ENCODE data around the gene TYMP.
A peak's percentile ranks its signal among the peaks of the same experiment; 100 is the strongest.

The TYMP gene

DNA sequence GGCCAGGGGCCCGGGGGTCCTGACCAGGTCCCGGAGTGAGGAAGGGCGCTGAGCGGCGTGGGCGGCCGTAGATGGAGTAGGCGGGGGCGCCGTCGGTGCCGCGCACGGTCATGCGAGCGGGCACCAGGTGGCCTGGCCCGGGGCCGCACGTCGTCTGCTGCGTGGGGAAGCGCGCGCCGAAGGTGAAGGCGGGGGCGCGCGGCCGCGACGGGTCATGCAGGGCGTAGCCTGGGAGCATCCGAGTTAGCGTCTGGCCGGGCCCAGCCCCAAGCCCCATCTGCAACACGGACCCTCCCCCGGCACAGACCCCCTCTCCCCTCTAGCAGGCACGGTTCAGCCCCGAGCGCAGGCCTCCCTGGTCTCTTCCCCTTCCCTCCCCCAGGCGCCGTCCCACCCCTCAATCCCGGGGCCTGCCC lies 1.7 kb upstream of the TYMP start:
- Histone ChIP-seq H3K9me3 (ENCODE audit: control insufficient read depth, insufficient read depth, low read length) (no peaks in the 10 kb centered on the region), H3K36me3 (ENCODE audit: control insufficient read depth, insufficient read depth, low read length) (no peaks in the 10 kb centered on the region), H3K4me3 (ENCODE audit: low read depth, low read length) (peak overlapping the region; percentile 59), H3K9ac (ENCODE audit: low read depth, low read length) (no peak overlapping the region), H3K27me3 (ENCODE audit: control insufficient read depth, insufficient read depth, low read length) (peaks cover 64% of the 10 kb centered on the region), H3K4me1 (ENCODE audit: control insufficient read depth, insufficient read depth, low read length) (no peaks in the 10 kb centered on the region)

DNA sequence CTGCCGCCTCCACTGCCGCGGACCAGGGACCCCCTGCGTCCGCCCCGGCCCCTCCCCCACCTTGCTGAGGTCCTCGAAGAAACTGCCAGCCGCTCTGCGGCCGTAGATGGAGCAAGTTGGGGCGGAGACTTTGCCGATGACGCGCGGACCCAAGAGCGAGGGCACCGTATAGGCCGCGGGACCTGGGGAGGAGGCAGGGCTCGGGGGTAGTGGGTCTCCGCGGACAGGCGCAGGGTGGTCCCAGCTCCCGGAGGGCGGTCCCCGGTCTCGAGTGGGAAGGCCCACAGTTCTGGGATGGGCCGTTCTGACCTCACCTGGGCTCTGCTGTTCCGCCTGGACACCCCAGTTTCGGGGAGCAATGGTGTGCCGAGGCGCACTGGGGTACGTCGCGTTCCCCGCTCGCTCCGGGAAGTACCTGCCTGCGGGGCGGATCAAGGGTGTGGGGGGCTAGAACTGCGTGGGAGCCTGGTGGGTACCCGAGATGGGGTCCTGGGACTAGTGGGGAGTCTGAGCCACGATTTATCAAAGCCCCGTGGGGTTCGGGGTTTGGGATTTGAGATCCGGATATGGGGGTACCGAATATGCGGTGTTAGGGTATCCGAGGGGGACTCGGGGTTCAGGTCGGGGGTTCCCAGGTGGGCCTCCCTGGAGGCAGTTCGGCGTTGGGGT lies 1.2 kb upstream of the TYMP start:
- Histone ChIP-seq H3K9ac (ENCODE audit: low read depth, low read length) (no peak overlapping the region), H3K9me3 (ENCODE audit: control insufficient read depth, insufficient read depth, low read length) (no peaks in the 10 kb centered on the region), H3K27me3 (ENCODE audit: control insufficient read depth, insufficient read depth, low read length) (peaks cover 64% of the 10 kb centered on the region), H3K4me1 (ENCODE audit: control insufficient read depth, insufficient read depth, low read length) (no peaks in the 10 kb centered on the region), H3K36me3 (ENCODE audit: control insufficient read depth, insufficient read depth, low read length) (no peaks in the 10 kb centered on the region), H3K4me3 (ENCODE audit: low read depth, low read length) (peak overlapping the region; percentile 59)

DNA sequence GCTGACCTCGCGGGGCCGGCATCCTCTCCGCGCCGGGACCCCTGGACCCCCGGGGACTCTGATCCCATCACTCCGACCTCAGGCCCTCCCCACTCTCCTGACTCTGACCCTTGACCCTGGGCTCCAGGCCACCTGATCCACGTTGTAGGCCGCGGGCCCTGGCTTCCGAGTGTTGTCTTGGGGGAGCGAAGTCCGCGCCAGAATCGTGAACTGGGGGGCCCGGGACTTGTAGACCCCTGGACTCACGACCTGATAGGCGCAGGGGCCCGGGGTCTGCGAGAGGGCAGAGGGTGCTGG lies 716 bp upstream of the TYMP start:
- H3K9ac ChIP-seq (ENCODE audit: low read depth, low read length), result no peak overlapping the region
- H3K9me3 ChIP-seq (ENCODE audit: control insufficient read depth, insufficient read depth, low read length), result no peaks in the 10 kb centered on the region
- no peaks in the 10 kb centered on the region for H3K36me3 ChIP-seq (ENCODE audit: control insufficient read depth, insufficient read depth, low read length)
- peak overlapping the region; percentile 59 for H3K4me3 ChIP-seq (ENCODE audit: low read depth, low read length)
- no peaks in the 10 kb centered on the region for H3K4me1 ChIP-seq (ENCODE audit: control insufficient read depth, insufficient read depth, low read length)
- H3K27me3 ChIP-seq (ENCODE audit: control insufficient read depth, insufficient read depth, low read length), result peaks cover 64% of the 10 kb centered on the region

DNA sequence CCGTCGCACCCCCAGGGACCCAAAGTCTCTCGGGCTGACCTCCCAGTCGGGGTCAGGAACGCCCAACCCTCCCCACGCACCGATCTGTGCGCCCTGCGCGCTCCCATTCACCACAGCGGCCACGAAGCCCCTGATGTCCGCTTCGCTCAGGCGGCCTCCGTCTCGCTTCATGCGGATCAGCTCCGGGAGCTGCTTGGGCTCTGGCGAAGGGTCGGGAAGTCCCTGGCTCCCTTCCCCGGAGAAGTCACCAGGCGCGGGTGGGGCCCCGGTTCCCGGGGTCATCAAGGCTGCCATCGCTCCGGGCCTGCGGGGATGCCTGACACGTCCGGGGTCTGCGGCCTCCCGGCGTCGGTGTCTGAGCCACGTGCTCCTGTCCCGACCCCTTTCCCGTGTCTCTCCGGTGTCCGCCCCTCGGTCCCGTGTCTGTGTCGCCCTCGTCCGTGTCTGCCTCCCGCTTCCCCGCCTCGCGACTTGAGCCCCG lies 356 bp downstream of the TYMP start:
- Histone ChIP-seq H3K4me1 (ENCODE audit: control insufficient read depth, insufficient read depth, low read length) (no peaks in the 10 kb centered on the region), H3K4me3 (ENCODE audit: low read depth, low read length) (peak overlapping the region; percentile 59), H3K27me3 (ENCODE audit: control insufficient read depth, insufficient read depth, low read length) (peaks cover 64% of the 10 kb centered on the region), H3K9me3 (ENCODE audit: control insufficient read depth, insufficient read depth, low read length) (no peaks in the 10 kb centered on the region), H3K36me3 (ENCODE audit: control insufficient read depth, insufficient read depth, low read length) (no peaks in the 10 kb centered on the region), H3K9ac (ENCODE audit: low read depth, low read length) (no peak overlapping the region)

DNA sequence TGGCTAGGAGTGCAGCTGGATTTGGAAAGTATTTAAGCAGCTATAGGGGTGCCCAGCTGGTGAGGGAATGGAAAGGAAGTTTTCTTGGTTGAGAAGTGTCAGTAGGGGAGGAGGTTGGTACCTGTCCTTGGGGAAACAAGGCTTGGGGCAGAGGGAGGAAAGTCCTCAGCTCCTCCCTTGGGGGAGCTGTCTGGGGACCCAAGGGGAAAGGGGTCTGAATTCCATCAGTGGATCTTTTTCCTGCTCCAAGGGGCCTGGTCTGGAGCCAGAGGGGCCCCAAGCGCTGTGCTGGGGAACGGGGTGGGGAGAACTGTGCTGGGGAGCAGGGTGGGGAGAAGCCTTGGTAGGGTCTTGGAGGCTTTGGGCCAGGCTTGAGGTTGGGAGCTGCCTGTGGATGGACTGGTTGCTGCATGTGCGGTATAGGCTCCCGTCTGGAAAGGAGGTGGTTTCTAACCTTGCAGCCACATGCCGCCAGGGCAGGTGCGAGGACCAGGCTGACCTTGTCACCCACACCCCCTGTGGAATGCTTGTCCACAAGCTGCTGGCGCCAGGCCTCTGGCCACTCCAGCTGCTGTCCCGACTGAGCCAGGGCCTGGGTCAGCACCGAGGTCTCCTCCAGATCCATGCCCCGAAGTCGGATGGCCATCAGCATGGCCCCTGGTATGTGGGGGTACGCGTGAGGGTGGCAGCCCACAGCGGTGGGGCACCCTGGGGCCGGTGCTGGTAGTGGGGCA lies 963 bp downstream of the TYMP start:
- Histone ChIP-seq H3K9ac (ENCODE audit: low read depth, low read length) (no peak overlapping the region), H3K27me3 (ENCODE audit: control insufficient read depth, insufficient read depth, low read length) (peaks cover 61% of the 10 kb centered on the region), H3K9me3 (ENCODE audit: control insufficient read depth, insufficient read depth, low read length) (no peaks in the 10 kb centered on the region), H3K4me3 (ENCODE audit: low read depth, low read length) (no peak overlapping the region), H3K36me3 (ENCODE audit: control insufficient read depth, insufficient read depth, low read length) (peaks cover under 1% of the 10 kb centered on the region), H3K4me1 (ENCODE audit: control insufficient read depth, insufficient read depth, low read length) (no peaks in the 10 kb centered on the region)

DNA sequence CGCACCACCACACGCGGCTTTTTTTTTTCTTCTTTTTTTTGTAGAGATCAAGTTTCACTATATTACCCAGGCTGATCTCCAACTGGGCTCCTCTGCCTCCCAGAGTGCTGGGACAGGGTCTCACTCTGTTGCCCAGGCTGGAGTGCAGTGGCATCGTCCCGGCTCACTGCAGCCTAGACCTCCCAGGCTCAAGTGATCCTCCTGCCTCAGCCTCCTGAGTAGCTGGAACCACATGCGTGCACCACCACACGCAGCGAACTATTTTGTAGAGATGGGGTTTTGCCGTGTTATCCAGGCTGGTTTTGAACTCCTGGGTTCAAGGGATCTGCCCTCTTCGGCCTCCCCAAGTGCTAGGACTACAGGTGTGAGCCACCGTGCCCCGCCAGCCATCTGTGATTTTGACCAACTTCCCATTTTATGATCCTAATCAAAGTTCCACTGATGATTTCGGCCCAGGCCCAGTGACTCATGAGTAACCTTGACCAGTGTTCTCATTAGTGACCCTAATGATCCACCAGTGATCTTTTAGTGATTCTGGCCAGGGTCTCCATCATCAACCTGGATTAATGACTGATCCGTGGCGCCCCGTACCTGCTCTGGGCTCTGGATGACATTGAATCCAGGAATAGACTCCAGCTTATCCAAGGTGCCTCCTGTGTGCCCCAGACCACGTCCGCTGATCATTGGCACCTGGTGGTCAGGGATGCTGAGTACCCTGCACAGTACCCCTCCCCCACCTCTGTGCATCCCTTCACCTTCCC lies 1.7 kb downstream of the TYMP start:
- Histone ChIP-seq H3K4me3 (ENCODE audit: low read depth, low read length) (no peak overlapping the region), H3K9ac (ENCODE audit: low read depth, low read length) (no peak overlapping the region), H3K9me3 (ENCODE audit: control insufficient read depth, insufficient read depth, low read length) (no peaks in the 10 kb centered on the region), H3K36me3 (ENCODE audit: control insufficient read depth, insufficient read depth, low read length) (peaks cover 7% of the 10 kb centered on the region), H3K27me3 (ENCODE audit: control insufficient read depth, insufficient read depth, low read length) (peaks cover 55% of the 10 kb centered on the region), H3K4me1 (ENCODE audit: control insufficient read depth, insufficient read depth, low read length) (no peaks in the 10 kb centered on the region)

DNA sequence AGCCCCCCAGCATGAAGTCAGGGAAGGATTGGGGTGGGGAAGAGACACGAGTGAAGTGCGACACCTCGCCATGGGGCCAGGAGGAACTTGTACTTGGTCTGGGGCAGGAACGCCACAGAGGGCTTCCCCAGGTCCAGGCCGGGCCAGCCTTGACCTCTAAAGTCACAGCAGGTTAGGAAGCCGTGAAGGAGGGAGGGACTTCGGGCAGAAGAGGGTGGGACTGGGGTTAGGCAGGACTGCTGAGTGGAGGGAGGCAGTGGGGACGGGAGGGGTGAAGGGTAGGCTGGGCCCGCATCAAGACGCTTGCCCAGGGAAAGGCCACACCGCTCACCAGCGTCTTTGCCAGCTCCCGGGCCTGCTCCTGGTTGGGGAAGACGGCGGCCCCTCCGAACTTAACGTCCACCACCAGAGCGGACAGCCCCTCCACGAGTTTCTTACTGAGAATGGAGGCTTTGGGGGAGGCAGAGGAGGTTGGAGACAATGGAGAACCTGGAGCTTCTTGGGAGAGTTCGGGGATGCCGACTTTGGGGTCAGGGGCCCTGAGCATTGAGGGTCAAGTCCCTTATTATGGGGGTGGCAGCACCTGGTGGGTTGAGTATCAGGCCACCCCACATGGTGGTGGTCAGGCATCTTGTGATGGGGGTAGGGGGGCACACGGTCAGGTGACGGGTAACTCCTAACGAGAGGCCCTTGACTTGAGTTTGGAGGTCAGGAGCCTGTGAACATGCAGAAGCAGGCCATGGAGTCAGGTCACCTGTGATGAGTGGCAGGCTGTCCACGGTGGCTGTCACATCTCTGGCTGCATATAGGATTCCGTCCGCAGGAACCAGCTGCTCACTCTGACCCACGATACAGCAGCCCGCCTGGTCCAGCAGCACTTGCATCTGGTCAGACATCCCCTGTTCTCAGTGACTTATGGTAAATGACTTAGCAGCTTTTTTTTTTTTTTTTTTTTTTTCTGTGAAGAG lies 2.7 kb downstream of the TYMP start:
- Histone ChIP-seq H3K27me3 (ENCODE audit: control insufficient read depth, insufficient read depth, low read length) (peaks cover 46% of the 10 kb centered on the region), H3K36me3 (ENCODE audit: control insufficient read depth, insufficient read depth, low read length) (peaks cover 10% of the 10 kb centered on the region), H3K9me3 (ENCODE audit: control insufficient read depth, insufficient read depth, low read length) (no peaks in the 10 kb centered on the region), H3K4me1 (ENCODE audit: control insufficient read depth, insufficient read depth, low read length) (no peaks in the 10 kb centered on the region), H3K9ac (ENCODE audit: low read depth, low read length) (no peak overlapping the region), H3K4me3 (ENCODE audit: low read depth, low read length) (peak overlapping the region; percentile 76)

DNA sequence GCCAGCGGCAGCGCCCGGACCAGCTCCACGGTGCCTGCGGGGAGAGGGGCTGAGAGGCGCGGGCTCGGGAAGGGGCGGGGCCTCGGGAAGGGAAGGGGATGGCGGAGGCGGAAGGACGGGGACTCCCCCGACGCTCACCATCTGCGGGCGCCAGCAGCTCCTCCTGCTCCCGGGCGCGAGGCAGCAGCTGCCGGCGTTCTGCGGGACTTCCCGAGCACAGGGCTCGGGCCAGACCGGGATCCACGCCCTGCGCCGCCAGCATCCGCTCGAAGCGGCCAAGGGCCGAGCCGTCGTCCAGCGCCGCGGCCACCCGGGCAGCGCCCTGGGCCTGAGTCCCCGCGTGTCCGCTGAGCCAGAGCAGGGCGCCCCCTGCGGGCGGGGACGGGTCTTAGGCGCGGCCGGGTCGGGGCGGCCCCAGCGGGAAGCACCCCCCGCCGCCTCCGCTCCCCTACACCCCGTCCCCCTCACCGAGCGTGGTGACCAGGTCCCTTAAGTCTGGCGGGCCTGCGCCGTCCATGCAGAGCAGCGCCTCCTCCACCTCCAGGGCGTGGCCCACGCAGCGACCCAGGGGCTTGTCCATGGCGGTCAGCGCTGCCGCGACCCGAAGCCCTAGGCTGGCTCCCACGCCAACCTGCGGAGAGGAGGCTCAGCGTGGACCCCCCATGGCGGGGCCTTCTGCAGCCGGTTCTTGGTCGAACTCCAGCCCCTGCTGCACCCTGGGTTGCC lies 3.5 kb downstream of the TYMP start:
- Histone ChIP-seq H3K36me3 (ENCODE audit: control insufficient read depth, insufficient read depth, low read length) (peaks cover 16% of the 10 kb centered on the region), H3K9me3 (ENCODE audit: control insufficient read depth, insufficient read depth, low read length) (no peaks in the 10 kb centered on the region), H3K27me3 (ENCODE audit: control insufficient read depth, insufficient read depth, low read length) (peaks cover 42% of the 10 kb centered on the region), H3K4me3 (ENCODE audit: low read depth, low read length) (peak overlapping the region; percentile 76), H3K4me1 (ENCODE audit: control insufficient read depth, insufficient read depth, low read length) (no peaks in the 10 kb centered on the region), H3K9ac (ENCODE audit: low read depth, low read length) (peak overlapping the region; percentile 37)

DNA sequence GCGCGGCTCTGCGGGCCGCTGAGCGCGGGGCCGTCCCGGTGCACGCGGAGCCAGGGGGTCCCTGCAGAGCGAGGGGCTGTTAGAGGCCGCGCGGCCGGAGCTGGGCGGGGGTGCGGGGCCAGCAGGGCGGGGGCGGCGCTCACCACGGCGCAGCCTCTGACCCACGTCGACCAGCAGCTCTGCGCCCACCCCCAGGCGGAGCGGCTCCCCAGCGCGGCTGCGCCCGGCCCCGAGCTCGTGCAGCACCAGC lies 4.0 kb downstream of the TYMP start:
- Histone ChIP-seq H3K9me3 (ENCODE audit: control insufficient read depth, insufficient read depth, low read length) (no peaks in the 10 kb centered on the region), H3K9ac (ENCODE audit: low read depth, low read length) (peak overlapping the region; percentile 37), H3K27me3 (ENCODE audit: control insufficient read depth, insufficient read depth, low read length) (peaks cover 37% of the 10 kb centered on the region), H3K4me1 (ENCODE audit: control insufficient read depth, insufficient read depth, low read length) (no peaks in the 10 kb centered on the region), H3K4me3 (ENCODE audit: low read depth, low read length) (peak overlapping the region; percentile 76), H3K36me3 (ENCODE audit: control insufficient read depth, insufficient read depth, low read length) (peaks cover 21% of the 10 kb centered on the region)

DNA sequence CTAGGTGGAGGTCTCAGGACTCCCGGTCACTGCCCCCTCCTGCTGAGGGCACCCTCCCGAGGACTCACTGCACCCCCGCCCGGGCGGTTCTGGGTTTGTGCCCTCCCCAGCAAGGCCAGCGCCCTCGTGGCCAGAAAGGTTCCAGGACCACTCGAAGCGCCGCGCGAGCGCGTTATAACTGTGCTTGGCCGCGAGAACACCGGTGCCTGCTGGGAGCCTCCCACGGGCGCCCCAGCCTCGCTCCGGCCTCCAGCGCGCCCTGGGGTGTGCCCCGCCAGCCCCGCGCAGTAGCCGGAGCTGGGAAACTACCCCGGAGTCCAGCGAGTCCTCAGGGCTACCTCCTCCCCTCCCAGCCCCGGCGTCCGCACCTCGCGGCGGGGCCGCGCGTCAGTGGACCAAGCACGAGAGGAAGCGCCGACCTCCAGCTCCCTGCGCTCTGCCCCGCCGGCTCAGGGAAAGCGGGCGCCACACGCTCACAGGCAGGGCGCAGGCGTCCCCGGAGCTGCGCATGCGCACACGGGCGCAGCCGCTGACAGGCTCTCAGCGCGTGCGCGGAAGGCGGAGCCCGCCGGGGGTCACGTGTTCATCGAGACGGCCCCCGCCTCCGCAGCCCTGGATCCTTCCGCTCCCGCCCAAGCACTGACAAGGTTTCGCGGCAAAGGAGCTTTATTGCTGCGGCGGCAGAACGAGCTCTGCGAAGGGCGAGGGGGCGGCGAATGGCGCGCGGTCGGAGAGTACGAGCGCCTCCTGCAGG lies 4.5 kb downstream of the TYMP start, which contains the start of gene SCO2:
Gene SCO2, minus strand, starts transcription at position 495 of the 754 bp plus-strand sequence. CDS start 1,187 bp downstream, outside the sequence.
- H3K27me3 ChIP-seq (ENCODE audit: control insufficient read depth, insufficient read depth, low read length), result peaks cover 34% of the 10 kb centered on the region
- peaks cover 22% of the 10 kb centered on the region for H3K36me3 ChIP-seq (ENCODE audit: control insufficient read depth, insufficient read depth, low read length)
- peak within 1 kb of the TSS; percentile 76 for H3K4me3 ChIP-seq (ENCODE audit: low read depth, low read length)
- no peaks in the 10 kb centered on the region for H3K9me3 ChIP-seq (ENCODE audit: control insufficient read depth, insufficient read depth, low read length)
- H3K4me1 ChIP-seq (ENCODE audit: control insufficient read depth, insufficient read depth, low read length), result no peaks in the 10 kb centered on the region
- H3K9ac ChIP-seq (ENCODE audit: low read depth, low read length), result peak within 1 kb of the TSS; percentile 87

Measured in iPS-15b (cell line).